ENCODE data around the gene QARS1.

QARS1 gene

DNA sequence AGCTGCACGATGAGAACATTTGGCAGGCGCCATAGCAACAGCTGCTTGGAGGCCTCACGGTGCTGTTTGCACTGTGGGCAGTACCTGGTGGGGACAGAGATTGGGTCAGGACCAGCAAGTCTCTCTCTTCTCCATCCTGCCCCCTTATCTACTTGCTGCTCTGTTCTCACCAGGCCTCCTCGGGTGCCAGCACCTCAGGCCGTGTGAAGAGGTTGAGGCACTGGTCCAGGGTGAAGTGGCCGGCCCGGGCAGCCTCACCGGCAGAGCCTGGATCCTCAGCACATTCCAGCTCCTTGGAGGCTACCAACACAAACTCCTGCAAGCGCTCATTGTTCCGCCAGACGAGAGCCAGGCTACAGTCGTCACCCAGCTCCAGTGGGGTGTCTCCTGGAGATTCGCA is 6.2 kb upstream of the QARS1 start:
- H3K4me3 ChIP-seq (ENCODE audit: low read length), result no peak overlapping the region
- TF ChIP-seq, protein P1, sequence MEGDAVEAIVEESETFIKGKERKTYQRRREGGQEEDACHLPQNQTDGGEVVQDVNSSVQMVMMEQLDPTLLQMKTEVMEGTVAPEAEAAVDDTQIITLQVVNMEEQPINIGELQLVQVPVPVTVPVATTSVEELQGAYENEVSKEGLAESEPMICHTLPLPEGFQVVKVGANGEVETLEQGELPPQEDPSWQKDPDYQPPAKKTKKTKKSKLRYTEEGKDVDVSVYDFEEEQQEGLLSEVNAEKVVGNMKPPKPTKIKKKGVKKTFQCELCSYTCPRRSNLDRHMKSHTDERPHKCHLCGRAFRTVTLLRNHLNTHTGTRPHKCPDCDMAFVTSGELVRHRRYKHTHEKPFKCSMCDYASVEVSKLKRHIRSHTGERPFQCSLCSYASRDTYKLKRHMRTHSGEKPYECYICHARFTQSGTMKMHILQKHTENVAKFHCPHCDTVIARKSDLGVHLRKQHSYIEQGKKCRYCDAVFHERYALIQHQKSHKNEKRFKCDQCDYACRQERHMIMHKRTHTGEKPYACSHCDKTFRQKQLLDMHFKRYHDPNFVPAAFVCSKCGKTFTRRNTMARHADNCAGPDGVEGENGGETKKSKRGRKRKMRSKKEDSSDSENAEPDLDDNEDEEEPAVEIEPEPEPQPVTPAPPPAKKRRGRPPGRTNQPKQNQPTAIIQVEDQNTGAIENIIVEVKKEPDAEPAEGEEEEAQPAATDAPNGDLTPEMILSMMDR (conservative IDR thresholded peaks at IDR 0.05; ENCODE audit: low read depth, low read length), result no peak
- DNase-seq (ENCODE audit: low read depth), result no peak

DNA sequence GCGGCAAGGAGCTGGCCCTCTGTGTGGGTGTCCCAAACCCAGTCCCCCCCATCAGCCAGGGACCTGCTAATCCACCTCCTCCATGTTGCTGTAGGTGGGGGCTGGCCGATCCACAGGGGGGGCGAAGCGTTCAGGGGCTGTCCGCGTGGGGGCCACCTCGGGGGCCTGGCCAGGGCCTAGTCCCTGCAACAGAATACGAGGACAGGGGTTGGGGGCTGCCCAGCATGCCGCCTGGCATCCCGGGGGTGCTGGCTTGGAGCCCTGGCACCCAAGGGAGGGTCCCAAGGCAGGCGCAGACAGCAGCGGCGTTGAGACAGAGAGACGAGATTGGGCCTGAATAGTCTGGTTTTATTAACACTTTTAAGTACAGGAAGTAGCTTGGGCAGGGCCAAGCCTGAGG is 3.8 kb upstream of the QARS1 start:
- TF ChIP-seq, protein P1 (conservative IDR thresholded peaks at IDR 0.05; ENCODE audit: low read depth, low read length), result no peak
- DNase-seq (ENCODE audit: low read depth), result no peak
- no peak overlapping the region for H3K4me3 ChIP-seq (ENCODE audit: low read length)

DNA sequence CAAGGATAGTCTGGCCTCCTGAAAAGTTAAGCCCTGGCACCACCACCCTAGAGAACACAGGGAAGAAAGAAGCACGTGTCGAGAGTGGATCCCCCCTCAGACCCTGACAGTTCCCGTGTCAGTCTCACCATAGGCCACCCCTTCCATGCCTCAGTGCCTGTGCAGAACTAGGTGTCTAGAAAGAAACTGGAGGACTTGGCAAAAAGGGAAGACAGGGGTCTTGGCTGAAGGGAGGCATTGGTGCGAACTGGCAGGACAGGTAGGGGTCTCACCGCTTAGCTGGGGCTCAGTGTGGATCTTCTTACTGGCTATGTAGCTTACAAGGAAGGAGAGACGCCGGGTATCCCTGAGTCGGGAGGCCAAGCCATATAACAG is 518 bp downstream of the QARS1 start:
- TF ChIP-seq, protein P1 (conservative IDR thresholded peaks at IDR 0.05; ENCODE audit: low read depth, low read length), result no peak
- peak overlapping the region; percentile 93 for H3K4me3 ChIP-seq (ENCODE audit: low read length)

DNA sequence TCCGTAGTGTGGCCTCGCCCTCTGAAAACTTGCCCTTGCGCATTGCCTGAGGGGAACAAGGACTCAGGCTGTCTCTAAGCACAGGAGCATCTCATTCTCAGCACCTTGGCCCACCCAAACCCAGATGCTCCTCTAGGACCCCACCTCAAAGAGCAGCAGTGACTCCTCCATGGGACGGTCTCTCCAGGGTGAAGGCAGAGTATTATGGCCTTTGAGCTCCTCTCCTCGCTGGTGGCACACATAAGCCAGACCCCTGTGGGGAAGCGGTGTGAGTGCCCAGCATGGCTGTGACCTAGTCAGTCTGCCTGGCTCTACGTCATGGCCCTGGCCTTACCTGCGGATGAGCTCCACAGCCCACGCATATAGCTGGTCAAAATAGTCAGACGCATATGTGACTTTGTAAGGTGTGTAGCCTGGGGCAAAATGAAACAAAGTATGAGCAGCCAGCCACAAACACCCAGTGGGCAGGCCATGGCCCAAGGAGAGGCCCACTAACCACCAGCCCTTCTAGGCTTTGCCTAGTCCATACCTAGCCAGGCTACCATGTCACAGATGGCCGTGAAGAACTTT is 4.4 kb downstream of the QARS1 start:
- TF ChIP-seq, protein P1 (conservative IDR thresholded peaks at IDR 0.05; ENCODE audit: low read depth, low read length), result no peak
- no peak overlapping the region for H3K4me3 ChIP-seq (ENCODE audit: low read length)
- DNase-seq (ENCODE audit: low read depth), result no peak

More for the DNA sequence above, 518 bp downstream of the QARS1 start:
- no peak for DNase-seq (ENCODE audit: low read depth)

DNA sequence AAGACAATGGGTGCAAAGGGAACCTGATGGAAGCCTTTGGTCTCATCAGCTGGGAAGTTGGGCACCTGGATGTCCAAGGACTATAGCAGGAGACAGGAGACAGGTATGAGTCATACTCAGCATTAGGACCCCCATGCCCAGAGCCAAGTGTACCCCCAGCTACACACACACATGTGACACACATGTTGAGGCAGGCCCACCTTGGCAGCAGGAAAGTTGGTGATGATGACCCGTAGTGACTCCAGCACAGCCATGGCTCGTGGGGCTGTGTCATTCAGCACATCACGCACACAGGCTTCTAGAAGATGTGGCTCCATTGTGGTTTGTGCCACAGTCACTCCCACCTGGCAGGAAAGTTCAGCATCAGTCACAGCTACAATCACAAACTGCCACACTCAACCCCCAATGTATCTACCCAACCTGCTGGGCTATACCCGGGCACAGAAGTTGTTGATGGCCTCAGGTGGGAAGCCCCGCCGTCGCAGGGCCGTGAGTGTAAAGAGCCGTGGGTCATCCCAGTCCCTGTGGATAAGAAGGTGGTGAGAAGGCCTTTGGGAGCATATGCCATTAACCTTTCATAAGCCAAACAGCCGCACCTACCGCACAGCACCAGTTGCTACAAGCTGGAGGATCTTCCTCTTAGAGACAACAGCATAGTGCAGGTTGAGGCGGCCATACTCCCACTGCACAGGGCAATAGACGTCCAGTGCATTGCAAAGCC is 5.5 kb downstream of the QARS1 start:
- no peak for DNase-seq (ENCODE audit: low read depth)
- TF ChIP-seq, protein P1 (conservative IDR thresholded peaks at IDR 0.05; ENCODE audit: low read depth, low read length), result no peak
- H3K4me3 ChIP-seq (ENCODE audit: low read length), result no peak overlapping the region

DNA sequence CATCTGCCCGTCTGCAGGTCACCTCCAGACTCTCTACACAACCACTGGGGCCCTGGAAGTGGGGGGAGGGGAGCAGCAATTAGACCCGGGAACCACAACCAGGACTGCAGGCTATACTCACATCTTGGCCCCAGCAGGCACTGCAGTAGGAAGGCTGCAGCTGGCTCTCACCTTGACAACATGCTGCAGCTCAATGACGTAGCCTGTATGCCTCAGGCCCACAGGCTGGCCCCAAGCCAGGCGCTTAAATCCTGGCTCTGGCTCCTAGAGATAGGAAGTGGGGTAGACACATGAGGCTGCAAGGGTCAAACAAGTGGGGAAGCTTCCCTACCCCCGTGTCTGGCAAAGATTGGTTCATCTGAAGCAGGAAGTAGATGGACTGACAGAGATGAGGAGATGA is 6.1 kb downstream of the QARS1 start:
- TF ChIP-seq, protein P1 (conservative IDR thresholded peaks at IDR 0.05; ENCODE audit: low read depth, low read length), result no peak
- peak; percentile 54 for DNase-seq (ENCODE audit: low read depth)
- H3K4me3 ChIP-seq (ENCODE audit: low read length), result no peak overlapping the region

Data from retinal pigment epithelial cell (primary cell).